Glomerular visceral epithelial cell (primary cell): ENCODE data around the gene SAT2.
"Not testable (repeated sequence)": the region's sequence is repeated elsewhere in the genome, so short reads cannot be mapped to it uniquely, and the experiment has no call there.

Experiments
- DNase-seq: peaks from one replicate; pipeline ENCODE4 v3.0.0-alpha.2; 2016; ENCODE audit errors: extremely low spot score

Gene SAT2

DNA sequence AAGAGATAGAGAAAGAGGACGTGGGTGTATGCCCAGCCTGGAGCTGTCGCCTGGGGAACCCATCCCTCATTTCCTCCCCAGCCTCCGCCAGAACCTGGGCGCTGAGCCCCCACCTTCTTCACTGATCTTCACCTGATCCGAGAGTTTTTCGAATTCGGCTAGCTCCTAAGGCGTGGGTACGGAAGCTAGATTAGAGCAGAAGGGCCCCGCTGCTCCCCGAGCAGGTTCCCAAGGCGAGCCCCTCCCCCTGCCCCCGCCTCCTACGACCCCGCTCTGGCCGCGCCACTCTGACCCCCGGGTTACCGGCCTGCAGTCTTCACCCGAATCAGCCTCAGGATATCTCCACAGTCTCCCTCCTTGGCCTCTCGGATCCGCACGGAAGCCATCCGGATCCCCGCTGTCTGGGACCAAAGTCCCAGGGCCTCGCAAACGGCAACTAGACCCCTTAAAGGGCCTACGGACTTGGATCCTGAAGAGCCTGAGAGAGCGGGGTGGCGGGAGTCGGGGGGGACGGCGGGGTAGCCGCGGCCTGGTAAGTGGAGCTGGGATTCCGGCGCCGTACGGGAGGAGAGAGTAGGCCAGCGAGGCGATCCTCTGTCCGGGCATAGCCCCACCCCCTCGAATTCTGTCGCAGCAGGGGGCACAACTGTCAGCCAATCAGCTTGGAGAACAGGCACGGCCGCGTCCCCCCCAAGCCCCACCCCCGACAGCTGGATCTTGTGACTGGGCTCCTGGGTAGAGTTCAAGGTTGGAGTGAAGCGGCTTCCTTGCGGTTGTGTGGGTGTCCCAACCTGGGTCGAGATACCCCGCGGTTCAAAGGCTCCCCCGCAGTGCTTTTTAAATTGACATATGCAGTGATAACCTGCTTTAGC is at the start of gene SAT2:
Gene SAT2 (minus strand): TSS at position 572 of the 872 bp plus-strand sequence. CDS start 186 bp downstream, at position 386.
- DNase-seq = peak; percentile 96

DNA sequence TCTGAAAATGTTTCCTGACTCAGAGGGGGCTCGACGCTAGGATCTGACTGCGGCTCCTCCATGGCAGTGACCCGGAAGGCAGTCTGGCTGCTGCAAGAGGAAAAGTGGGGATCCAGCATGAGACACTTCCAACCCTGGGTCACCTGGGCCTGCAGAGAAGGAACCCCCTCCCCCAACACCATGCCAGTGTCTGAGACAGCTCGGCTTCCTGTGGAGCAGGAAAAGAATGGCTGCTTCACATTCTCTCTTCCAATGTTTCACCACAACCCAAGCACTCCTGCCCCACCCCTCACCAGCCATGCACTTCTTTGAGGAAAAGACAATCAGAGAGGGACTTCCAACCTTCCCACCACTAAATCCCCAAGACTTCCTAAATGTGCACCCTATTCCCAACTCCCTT is 48.9 kb upstream of the SAT2 start:
- no peak for DNase-seq

DNA sequence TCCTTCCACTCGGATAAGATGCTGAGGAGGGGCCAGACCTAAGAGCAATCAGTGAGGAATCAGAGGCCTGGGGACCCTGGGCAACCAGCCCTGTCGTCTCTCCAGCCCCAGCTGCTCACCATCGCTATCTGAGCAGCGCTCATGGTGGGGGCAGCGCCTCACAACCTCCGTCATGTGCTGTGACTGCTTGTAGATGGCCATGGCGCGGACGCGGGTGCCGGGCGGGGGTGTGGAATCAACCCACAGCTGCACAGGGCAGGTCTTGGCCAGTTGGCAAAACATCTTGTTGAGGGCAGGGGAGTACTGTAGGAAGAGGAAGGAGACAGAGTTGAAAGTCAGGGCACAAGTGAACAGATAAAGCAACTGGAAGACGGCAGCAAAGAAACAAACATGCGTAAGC is 47.3 kb upstream of the SAT2 start:
- no peak for DNase-seq

DNA sequence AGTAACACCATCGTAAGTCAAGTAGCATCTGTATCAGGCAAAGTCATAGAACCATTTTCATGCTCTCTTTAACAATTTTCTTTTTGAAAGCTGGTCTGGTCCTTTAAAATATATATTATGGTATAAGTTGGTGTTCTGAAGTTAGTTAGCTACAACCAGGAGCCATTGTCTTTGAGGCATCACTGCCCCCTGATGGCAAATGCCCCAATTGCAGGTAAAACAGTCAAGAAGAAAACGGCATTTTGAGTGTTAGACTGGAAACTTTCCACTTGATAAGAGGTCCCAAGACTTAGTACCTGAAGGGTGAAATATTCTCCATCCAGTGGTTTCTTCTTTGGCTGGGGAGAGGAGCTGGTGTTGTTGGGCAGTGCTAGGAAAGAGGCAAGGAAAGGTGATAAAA is 45.6 kb upstream of the SAT2 start:
- peak; percentile 24 for DNase-seq

DNA sequence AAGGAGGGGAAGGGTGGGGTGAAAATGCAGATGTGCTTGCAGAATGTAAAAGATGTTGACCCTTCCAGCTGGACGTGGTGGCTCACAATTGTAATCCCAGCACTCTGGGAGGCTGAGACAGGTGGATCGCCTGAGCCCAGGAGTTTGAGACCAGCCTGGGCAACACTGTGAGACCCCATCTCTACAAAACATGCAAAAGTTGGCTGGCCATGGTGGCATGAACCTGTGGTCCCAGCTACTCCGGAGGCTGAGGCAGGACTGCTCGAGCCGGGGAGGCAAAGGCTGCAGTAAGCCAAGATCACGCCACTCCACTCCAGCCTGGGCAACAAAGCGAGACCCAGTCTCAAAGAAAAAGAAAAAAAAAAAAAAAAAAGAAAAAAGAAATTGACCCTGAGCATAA is 40.9 kb upstream of the SAT2 start:
- no peak for DNase-seq

DNA sequence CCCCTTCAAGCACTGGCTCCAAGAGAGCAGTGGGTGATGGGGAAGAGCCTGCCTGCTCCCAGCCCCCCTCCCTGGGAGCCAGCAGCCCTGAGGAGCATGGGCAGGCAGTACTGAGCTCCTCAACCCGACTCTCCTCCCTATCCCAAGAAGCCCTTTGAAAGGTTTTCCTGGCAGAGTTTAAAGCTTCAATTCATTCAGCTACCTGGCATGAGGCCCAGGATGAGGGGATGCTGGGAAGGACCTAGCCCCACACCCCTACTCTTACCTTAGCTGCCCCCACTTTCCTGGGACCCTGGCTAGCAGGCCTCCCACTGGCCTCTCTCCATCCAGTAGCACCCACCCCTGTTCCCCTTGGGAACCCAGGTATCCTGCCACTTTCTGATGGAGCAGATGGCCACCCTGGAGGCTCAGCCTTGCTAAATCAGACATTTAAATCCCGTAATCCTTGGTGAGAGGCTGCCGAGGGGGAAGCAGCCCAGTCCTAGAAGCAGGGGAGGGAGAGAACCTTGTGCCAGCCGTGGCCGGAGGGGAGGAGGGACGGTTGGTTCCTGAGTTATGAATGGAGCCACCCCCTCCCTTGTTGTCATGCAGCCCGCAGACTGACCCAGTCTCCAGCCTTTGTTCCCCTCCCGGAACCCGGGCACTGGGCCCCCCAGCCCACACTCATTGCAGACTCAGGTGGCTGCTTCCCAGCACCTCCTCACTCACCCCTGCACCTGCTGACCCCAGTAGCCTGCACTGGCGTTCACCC is 40.2 kb upstream of the SAT2 start:
- DNase-seq = no peak

DNA sequence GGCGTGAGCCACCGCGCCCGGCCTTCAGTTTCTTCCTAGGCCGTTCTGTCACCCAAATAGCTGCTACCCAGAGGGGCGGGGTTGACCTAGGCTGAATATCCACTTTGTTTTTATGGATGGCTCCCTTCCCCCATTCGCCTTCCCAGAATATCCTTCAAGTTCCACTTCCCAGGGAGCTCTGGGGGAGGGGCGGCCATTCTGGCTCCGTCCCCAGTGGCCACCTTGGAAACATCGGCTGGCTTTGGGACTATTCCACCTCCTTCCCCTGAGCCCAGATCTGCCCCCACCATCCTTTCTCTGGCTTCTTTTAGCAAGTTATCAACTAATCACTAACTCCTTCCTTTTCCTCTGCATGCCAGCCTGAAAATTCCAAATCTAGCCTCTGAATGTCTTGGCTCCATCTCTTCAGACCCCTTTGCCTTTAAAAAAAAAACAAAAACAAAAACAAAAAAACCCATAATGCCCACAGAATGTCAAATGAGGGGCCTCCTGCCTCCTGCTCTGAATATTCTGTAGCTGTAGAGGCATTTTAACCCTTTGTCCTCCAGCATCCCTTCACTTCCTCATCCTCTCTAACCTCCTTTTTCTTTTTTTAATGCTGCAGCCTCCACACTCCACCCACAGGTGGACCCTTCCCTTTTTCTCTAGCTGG is 29.5 kb upstream of the SAT2 start:
- DNase-seq = no peak

DNA sequence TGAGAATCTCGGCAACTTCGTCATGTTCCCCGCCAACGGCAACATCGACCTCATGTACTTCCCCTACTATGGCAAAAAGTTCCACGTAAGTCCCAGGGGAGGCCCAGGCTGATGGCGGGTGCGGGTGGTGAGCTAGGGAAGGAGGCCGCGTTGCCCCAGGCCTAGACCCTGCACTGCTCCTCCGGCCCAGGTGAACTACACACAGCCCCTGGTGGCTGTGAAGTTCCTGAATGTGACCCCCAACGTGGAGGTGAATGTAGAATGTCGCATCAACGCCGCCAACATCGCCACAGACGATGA is 27.9 kb upstream of the SAT2 start:
- no peak for DNase-seq

DNA sequence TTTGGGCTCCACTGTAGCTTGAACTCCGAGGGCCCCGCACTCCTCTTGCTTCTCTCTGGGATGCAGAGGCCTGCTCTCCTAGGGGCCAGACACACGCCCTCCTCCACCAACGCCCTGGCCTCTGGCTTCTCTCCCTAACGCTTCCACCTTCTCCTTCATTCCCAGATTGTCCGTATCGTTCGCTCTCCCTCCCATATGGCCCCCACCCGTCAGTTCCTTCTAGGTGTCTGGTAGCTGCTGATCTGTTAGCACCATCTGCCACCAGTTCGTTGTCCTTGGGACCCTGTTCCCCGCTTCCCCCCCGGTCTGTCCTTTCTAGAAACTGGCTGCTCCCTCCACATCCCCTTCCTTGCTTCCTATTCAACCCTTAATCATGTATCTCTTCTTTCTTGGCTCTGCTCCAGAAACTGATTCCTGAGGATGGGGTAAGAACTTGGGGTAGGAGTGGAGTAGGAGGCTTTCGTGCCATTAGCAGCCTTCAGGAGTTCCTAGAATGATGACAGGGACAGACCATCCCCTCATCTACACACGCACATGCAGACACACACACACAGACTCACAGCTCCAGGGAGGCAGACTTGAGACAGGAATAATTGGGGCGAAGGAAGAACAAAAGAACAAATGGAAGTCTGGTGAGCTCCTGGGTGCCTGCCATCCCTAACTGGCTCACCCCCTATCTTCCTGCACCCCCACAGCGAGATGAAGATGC is 27.4 kb upstream of the SAT2 start:
- DNase-seq = no peak

DNA sequence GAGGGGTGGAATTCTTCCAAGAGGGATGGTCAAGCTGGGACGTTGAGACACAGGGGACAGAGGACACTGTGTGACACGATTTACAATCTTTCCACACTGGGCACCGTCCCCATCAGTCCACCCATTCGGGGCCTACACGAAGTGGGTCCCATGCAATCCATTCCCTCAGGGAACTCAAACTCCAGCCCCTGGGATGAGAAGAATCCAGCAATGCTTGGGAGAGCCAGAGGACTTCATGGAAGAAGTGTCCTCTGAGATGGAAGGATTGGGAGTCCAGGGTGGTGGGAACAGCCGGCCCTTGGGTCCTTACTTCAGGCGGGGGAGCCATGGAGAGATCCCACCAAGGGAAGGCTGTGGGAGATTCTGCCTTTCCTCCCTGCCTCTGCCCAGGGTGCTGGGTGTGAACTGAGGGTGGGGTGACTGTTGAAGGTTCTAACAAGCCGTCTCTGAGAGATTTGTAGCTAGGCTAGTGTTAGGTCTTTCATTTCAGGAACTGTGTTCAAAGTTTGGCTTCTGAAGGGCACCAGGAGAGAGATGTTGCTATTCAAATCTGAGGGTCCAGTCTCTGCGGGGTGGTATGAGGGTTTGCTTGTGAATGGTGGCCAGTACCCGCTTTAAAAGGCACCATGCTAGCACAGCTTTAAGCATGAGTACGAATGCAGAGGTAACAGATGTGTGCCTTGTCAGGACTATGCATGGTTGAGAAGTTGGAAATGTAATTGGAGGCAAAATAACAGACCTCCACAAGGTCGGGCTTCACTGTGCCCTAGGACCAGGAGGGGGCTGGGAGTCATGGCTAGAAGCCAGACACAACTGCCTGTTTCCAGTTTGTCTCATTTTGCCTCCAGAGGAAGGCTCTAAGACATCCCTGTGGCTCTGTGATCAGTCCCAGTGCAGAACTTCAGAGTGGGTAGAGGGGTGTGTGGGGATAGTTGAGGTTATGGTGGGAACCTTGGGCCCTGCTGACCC is 25.1 kb upstream of the SAT2 start:
- no peak for DNase-seq

DNA sequence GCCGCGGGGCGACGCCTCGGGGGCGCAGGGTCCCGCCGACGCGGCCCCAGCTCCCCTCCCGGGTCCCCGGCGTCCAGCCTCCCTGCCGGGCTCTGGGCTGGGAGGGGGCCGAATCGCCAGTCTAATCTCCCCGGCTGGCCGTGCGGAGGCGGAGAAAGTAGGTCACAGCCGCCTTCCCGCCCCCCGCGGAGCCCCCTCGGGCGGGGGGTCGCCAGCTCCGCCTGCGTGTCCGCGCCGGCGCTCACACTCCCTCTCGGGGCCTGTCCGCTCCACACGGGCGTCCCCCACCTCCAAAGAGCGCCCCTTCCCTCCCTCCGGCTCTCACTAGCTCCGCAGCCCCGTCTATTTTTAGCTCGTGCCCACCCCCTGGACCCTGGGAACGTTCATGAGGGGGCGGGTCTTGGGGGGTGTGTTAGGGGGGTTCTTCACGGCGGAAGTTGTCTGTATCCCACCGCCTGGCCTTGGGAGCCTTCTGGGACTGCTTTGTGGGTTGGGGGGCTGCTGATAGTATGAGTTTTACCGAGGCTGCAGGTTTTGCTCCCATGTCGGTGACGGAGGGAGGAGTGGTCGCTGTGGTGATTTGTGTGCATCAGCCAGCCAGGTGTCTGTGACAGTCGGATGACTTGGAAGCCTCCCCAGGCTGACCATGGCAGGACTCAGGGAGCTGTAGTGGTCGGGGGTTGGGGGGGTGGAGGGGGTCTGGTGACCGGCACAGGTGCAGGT is 24.2 kb upstream of the SAT2 start:
- DNase-seq = no peak

DNA sequence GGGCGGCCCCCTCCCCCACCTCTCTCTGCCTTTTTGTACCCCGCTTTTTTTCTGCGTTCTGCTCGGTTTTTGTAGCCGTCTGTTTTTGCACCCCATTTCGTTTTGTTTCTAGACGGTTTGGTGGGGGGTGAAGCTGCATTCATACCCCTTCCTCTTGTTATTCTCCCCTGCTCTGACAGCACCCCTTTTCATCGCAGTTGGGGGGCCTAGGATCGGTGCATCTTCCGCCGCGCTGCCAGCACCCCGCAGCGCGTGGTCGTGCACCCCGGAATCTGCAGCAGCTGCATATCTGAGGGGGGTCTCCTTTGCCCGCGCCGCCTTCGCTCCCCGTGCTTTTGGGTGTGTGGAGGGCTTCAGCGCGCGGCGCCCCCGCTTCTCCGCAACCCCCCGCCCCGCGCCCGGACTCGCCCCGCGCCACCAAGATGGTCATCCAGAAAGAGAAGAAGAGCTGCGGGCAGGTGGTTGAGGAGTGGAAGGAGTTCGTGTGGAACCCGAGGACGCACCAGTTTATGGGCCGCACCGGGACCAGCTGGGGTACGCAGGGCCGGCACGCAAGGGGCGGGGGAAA is 23.6 kb upstream of the SAT2 start:
- DNase-seq = no peak

DNA sequence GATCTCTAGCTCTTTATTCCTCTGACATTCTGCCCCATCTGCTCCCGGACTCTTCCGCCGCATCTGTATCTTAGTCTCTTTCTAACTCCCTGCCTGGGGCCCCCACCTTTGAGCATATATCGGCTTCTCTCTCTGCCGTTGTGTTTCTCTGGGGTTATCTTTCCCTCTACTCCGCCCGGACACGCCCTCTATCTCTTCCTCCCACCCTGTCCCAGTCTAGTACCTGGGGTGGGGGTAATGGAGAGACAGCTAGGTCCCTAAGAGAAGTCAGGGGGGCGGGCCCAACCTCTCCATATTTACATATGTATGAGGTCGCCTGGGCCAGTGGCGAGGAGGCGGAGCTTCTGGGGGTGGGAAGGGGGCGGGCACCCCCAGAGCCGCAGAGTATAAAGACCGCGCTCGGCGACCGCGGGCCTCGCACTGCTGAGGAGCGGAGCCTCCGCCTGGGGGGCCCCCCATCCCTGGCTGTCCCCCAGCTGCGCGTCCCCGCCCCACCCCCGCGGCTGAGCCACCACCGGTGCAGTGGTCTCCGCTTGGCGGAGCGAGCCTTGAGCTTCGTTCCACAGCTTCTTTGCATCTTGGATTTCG is 23.0 kb upstream of the SAT2 start, which contains the start of gene ATP1B2:
Gene ATP1B2 (plus strand): TSS at position 418 of the 588 bp plus-strand sequence. CDS start 593 bp downstream, outside the sequence.
- peak; percentile 61 for DNase-seq

DNA sequence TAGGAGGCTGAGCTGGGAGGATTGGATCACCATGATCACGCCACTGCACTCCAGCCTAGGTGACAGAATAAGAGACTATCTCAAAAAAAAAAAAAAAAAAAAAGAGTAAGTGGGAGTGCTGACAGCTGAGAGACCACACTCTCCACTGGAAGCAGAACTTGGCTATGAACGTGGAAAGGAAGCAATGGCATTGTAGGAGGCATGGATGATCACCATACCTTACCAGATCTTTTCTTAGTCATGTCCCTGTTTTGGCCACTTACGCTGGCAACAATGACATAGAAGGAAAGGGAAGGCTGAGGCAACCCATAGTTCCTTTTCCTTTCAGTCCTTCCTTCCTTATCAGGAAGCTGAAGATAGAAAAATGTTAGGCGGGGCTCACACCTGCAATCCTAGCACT is 19.4 kb upstream of the SAT2 start:
- DNase-seq = no peak

DNA sequence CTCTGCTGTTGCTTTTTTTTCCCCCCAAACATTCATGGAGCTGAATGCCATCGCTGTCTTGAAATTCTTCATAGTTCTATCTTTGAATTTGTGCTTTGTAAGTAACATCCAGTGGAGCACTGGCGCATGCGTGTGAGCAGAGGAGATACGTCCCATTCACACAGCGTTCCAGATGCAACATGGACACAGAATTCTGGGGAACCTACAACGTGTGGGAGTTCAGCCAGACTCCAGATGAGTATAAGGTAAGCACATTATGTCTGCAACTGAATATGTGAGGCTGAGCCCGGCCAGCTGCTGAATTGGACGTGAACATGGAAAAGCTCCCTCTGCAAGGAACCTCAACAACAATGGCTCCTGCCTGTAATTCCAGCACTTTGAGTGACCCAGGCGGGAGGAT is 18.8 kb upstream of the SAT2 start:
- no peak for DNase-seq

DNA sequence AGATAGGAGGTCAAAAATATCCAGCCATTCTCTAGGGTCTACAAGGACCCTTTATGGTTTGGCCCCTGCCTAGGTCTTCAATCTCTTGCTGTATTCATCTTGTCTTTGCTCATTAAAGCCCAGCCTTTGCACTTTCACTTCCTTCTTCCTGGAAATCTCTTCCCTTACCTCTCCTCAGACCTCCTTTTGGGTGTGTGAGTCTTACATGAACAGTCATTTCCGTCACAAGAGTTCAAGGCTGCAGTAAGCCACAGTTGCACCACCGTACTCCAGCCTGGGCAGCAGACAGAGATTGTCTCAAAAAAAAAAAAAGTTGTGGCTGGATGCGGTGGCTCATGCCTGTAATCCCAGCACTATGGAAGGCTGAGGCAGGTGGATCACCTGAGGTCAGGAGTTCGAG is 17.2 kb upstream of the SAT2 start:
- DNase-seq = no peak

DNA sequence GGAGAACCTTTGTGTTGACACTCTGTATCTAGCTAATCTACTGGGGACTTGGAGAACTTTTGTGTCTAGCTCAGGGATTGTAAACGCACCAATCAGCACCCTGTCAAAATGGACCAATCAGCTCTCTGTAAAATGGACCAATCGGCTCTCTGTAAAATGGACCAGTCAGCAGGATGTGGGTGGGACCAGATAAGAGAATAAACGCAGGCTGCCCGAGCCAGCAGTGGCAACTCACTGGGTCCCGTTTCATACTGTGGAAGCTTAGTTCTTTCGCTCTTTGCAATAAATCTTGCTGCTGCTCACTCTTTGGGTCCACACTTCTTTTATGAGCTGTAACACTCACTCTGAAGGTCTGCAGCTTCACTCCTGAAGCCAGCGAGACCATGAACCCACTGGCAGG is 14.0 kb upstream of the SAT2 start:
- DNase-seq = not testable (repeated sequence)

DNA sequence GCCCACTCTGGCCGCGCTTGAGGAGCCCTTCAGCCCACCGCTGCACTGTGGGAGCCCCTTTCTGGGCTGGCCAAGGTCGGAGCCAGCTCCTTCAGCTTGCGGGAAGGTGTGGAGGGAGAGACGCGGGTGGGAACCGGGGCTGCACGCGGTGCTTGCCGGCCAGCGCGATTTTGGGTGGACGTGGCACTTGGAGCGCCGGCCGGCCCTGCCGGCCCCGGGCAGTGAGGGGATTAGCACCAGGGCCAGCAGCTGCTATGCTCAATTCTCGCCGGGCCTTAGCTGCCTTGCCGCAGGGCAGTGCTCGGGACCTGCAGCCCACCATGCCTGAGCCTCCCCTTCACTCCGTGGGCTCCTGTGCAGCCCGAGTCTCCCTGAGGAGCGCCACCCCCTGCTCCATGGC is 13.2 kb upstream of the SAT2 start:
- DNase-seq = no peak

DNA sequence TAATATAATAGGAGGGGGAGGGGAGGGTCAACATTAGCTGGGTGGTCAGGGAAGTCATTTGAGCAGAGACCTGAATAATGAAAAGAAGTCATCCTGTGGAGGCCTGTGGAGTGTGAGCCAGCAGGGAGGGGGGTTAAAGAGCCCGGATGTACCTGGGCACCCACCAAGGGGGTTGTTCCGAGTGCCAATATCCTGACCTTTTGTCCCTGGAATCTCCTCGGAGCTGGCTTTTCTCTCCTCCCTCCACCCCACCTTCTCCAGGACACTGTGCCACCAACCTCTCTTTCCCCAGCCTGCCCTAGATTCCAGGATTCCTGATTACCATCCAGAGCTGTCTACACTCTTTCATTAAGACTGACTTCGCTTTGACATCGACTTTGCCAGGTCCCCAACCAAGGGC is 8.5 kb upstream of the SAT2 start:
- no peak for DNase-seq
